Stimulated activated CD8-positive, alpha-beta memory T cell treated with anti-CD3 and anti-CD28 coated beads, Interleukin-7, amount 100 ng/mL, for 4 hours (primary cell): ENCODE measurements around the gene NOTCH3.

ENCODE experiments used
- DNase-seq, 2 donors: peaks; one replicate each; pipeline ENCODE4 v3.0.0-alpha.2; 2020; ENCODE audit warnings: low read depth in 2 of 2

Gene NOTCH3

GRCh38 chr19:15236886-15237285 is 36.1 kb upstream of the NOTCH3 start:
- DNase-seq = no peak

- no peak for DNase-seq
These were observed 35.0 kb upstream of the NOTCH3 start for GRCh38 chr19:15235781-15236180.

DNA sequence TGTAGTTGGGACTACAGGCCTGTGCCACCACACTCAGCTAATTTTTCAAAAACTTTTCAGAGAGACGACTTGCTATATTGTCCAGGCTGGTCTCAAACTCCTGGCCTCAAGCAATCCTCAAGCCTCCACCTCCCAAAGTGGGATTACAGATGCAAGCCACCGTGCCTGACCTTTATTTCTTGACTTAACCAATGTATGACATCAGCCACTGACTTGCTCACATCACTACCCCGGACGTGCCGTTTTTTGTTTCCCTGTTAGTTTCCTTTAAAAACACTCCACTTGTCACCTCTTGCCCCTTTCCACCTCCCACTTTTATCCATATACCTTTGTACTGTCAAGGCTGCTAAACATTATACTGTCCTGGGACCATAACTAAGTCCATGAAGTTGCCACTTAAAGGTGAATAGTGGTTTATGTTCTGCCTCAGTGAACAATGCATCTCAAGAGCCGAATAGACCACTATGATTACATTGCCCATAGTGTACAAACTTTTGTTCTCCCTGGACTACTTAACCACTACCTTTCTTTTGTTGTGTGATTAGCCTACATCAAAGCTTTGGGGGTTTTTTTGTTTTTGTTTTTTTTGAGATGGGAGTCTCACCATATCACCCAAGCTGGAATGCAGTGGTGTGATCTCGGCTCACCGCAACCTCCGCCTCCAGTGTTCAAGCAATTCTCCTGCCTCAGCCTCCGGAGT is 33.8 kb upstream of the NOTCH3 start:
- no peak for DNase-seq

GRCh38 chr19:15231271-15231670 is 30.5 kb upstream of the NOTCH3 start:
- no peak for DNase-seq

DNA sequence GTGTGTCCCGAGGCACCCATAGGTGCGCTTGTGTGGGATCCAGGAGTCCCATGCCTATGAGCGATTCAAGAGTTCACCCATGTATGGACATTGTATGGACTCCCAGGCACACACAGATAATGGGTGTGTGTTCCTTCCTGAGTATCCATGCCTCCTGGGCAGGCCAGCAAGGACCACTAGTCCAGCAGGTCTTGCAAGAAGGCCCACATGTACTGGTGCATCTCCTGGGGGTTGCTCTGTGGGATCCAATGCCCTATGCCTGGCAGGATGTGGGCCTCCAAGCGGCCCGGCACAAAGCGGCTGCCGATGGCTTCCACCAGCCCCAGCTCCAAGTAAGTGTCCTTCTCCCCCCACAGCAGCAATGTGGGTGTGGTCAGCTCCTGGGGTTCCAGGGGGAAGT is 26.5 kb upstream of the NOTCH3 start:
- no peak for DNase-seq

DNA sequence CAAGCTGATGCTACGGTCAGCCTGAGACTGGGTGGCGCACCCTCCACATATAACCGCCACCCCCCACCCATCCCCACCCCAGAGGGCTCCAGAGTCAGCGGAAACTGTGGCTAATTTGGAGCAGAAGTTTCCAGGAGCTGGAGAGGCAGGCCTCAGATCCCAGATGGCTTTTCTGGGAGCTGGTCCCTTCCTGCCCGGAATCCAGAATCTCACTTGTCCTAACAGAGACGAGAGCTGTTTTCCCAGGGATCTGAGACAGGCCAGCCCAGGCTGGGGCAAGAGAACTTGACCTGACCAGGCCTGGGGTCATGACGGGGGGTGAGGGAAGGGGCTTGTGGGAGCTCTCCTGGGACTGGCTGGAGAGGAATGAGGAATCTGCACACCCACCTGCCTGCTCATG is 25.0 kb upstream of the NOTCH3 start:
- DNase-seq = no peak

GRCh38 chr19:15223649-15224361 is 23.0 kb upstream of the NOTCH3 start:
- DNase-seq = no peak

DNA sequence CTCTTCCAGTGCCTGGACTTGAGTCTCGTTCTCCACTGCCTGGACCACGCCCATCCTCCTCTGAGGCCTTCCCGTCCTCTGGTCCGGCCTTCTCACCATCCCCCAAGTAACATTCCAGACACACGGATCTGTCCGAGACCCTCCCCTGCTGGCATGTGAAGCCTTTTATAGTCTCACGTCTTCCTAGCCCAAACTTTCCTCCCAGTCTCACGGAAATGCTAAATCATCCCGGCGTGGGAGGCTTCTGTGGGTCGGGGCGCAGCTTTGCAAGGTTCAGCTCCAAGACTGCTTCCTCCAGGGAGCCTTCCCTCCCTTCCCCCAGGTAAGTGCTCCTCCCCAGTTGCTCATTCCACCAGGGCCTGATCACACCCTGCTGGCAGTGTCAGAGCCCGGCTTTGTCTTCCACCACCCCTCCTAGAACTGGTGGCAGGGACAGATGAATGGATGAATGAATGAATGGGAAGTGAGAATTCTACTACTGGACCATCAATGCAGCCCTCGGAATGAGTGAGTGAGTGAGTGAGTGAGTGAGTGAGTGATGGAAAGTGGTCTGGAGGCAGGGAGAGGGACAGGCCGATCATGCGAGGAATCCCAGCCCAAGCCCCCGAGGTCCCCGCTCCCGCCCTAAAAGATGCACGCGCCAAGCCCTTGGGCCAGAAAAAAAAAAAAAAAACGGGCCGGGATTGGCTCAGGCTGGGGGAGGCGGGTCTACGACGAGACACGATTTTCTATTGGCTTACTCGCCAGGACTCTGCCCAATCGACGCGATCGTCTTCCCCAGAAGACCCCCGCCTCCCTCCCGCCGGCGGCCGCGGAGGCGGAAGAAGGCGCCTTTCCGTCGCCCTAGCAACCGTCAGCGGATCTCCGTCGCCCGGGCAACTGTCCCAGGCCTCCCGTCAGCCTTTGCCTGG is 22.2 kb upstream of the NOTCH3 start:
- DNase-seq = peak; percentile 42 to 70

DNA sequence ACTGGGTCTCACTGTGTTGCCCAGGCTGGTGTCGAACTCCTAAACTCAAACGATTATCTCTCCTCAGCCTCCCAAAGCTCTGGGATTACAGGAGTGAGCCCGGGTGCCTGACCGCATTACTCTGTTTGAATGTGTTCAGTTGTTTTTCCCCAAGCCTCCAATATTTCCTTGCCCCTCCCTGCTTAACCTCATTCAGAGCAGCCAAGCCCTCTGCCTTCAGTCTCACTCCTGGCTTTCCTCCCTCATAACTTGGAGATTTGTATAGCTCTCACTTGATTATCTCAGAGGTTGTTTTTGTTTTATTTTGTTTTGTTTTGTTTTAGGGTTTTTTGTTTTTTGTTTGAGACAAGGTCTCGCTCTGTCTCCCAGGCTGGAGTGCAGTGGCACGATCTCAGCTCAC is 20.0 kb upstream of the NOTCH3 start:
- no peak for DNase-seq

DNA sequence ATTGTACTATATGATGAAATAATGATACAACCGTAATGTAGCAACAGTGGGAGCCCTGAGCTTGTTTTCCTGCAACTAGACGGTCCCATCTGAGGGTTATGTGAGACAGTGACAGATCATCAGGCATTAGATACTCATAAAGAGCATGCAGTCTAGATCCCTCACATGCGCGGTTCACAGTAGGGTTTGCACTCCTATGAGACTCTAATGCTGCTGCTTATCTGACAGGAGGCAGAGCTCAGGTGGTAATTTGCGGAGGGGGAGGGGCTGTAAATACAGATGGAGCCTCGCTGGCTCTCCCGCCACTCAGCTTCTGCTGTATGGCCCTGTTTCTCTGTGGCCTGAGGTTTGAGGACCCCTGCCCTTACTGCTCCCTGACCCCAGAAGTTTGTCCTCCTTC is 17.7 kb upstream of the NOTCH3 start:
- DNase-seq = no peak

DNA sequence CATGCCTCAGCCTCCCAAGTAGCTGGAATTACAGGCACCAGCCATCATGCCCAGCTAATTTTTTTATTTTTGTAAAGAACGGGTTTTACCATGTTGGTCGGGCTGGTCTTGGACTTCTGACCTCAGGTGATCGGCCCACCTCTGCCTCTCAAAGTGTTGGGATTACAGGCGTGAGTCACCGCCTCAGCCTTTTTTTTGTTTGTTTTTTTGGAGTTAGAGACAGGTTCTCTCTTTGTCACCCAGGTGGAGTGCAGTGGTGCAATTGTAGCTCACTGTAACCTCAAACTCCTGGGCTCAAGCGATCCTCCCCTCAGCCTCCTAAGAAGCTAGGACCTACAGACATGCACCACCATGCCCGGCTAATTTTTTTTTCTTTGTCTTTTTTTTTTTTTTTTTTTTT is 15.6 kb upstream of the NOTCH3 start:
- no peak for DNase-seq

- no peak for DNase-seq
These were observed 13.1 kb upstream of the NOTCH3 start for GRCh38 chr19:15213715-15214381.

GRCh38 chr19:15212711-15213110 is 11.9 kb upstream of the NOTCH3 start:
- DNase-seq = no peak

DNA sequence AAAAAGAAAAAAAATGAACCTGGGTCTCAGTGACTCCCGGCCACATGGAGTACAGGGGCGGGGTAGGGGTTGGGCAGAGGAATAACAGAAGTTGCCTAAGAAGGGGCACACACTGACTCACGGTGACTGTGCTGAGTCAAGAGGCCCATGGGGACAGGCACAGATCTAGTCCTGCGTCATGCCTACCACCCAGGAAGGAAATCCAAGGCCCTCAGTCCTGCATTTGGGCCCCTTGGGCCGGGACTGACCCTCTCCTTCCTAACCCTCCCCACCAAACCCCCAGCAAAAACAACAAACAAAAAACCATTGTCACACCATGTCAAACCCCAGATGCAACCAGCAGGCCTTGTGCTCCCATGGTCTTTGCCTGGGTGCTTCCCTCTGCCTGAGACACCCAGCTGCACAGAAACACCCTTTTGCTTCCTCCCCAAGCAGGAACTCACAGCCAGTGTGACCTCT is 9.6 kb upstream of the NOTCH3 start:
- no peak for DNase-seq

- no peak for DNase-seq
These were observed 704 bp upstream of the NOTCH3 start for GRCh38 chr19:15201374-15202023.

- DNase-seq = no peak
These were observed 888 bp downstream of the NOTCH3 start for GRCh38 chr19:15199661-15200552.

DNA sequence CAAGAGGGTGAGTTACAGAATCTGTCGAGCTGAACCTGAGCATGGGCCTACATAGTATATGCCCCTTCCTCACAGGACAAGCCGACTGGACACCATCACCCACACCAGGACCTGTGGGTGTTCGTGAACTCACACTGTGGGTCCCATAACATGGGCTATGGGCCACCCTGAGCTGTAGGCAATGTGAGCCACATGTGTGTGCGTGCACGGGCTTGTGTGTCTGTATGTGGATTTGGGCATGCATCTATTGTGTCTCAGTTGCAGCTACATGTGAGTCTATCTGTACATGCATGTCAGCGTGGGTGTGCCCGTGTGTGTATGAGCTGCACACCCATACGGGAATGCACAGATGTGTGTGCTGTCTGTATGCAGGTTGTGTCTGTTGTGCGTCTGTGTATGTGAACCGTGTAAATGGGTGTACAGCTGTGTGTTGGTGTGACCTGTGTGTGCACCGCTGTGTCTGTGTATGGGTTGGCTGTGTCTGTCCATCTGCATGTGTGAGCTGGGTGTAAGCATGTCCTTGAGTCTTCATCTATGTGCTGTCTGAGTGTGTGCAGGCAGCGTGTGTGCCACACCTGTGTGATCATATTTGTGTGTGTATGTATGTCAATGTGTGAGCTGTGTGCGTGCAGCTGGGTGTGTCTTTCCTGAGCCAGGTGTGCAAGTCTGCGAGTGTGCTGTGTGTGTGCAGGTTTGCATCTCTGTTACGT is 1.7 kb downstream of the NOTCH3 start:
- DNase-seq = no peak

- no peak for DNase-seq
These were observed 2.9 kb downstream of the NOTCH3 start for GRCh38 chr19:15197942-15198341.

DNA sequence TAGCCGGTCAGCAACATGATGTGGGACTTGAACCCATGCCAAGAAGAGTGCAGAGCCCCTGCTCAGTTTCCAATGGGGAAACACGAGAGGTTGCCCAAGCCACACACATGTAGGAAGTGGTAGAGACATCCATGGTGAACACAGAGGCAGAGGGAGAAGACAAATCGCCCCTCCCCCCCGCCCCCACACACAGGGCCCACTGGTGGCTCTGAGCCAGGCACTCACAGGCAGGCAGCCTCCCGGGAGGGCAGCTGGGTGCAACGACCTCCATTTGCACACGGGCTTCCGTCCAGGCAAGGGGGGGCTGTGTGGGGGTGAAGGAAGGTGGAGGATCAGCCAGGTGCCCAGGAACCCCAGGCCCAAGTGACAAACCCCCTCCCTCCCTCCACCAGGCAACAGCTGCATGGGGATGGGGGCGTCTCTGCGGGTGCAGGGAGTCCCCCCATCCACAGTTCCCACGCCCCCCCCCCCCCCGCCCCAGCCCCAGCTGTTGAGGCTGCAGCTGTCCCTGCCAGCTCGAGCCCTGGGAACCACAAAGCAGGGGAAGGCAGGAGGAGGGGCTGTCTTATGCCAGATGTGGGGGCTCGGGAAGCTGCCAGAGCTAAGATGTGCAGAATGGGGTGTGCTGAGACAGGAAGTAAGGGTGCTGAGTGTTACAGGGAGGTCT is 3.4 kb downstream of the NOTCH3 start:
- DNase-seq = no peak
